Effector memory CD4-positive, alpha-beta T cell (primary cell): Measurements from ENCODE around the gene HYLS1.
"Not testable (repeated sequence)": the region's sequence is repeated elsewhere in the genome, so short reads cannot be mapped to it uniquely, and the experiment has no call there.

Experiments used
- DNase-seq, 3 donors: peaks; one replicate each; pipeline ENCODE4 v3.0.0-alpha.2; 2020
- H3K27ac ChIP-seq: 2 replicates; pipeline ENCODE4 v1.7.0; 2013; ENCODE audit warnings: mild to moderate bottlenecking, low read length, moderate library complexity; ENCODE audit not compliant: insufficient read depth, poor library complexity, severe bottlenecking
- H3K27me3 ChIP-seq: replicated peaks from 2 replicates; pipeline ENCODE4 v1.7.0; 2013; ENCODE audit warnings: mild to moderate bottlenecking, low read length; ENCODE audit not compliant: insufficient read depth, control insufficient read depth, poor library complexity, severe bottlenecking
- H3K36me3 ChIP-seq: 2 replicates; pipeline ENCODE4 v1.7.0; 2013; ENCODE audit warnings: mild to moderate bottlenecking, low read length, moderate library complexity; ENCODE audit not compliant: control insufficient read depth, insufficient read depth
- H3K4me1 ChIP-seq: 2 replicates; pipeline ENCODE4 v1.7.0; 2013; ENCODE audit warnings: low read length, mild to moderate bottlenecking; ENCODE audit not compliant: control insufficient read depth, insufficient read depth, poor library complexity, severe bottlenecking
- H3K4me3 ChIP-seq: 2 replicates; pipeline ENCODE4 v1.7.0; 2013; ENCODE audit warnings: low read length, low read depth, mild to moderate bottlenecking; ENCODE audit not compliant: insufficient read depth, poor library complexity, severe bottlenecking
- H3K9me3 ChIP-seq: 2 replicates; pipeline ENCODE4 v1.7.0; 2013; ENCODE audit warnings: mild to moderate bottlenecking, low read length, moderate library complexity; ENCODE audit not compliant: control insufficient read depth

Gene HYLS1

GRCh38 chr11:125902927-125903710 is 15.7 kb downstream of the HYLS1 start, which contains the start of gene PUS3:
Gene PUS3, minus strand, starts transcription at chr11:125903206. Its CDS starts 6,922 bp downstream, at chr11:125896284.
- peak; percentile 64 to 79 (median 75) for DNase-seq
- peaks cover 8% of the 10 kb centered on the region for H3K36me3 ChIP-seq
- peaks cover 22% of the 10 kb centered on the region for H3K27me3 ChIP-seq
- peaks cover 20% of the 10 kb centered on the region for H3K4me1 ChIP-seq
- H3K27ac ChIP-seq: peak within 1 kb of the TSS; percentile 79
- no peaks in the 10 kb centered on the region for H3K9me3 ChIP-seq
- peak within 1 kb of the TSS; percentile 98 for H3K4me3 ChIP-seq

GRCh38 chr11:125903711-125904659 is 16.5 kb downstream of the HYLS1 start, which contains the start of gene DDX25:
Gene DDX25, plus strand, starts transcription at chr11:125904508. Its CDS starts 10 bp downstream, at chr11:125904518.
- peaks cover 20% of the 10 kb centered on the region for H3K4me1 ChIP-seq
- peak in 1 of 3 donors; percentile 16 for DNase-seq
- H3K9me3 ChIP-seq: no peaks in the 10 kb centered on the region
- peaks cover 7% of the 10 kb centered on the region for H3K36me3 ChIP-seq
- H3K4me3 ChIP-seq: peak within 1 kb of the TSS; percentile 98
- H3K27ac ChIP-seq: no peak within 1 kb of the TSS
- peaks cover 22% of the 10 kb centered on the region for H3K27me3 ChIP-seq

- H3K4me3 ChIP-seq: peak overlapping the region; percentile 98
- H3K27me3 ChIP-seq: peaks cover 22% of the 10 kb centered on the region
- DNase-seq: no peak
- no peak overlapping the region for H3K27ac ChIP-seq
- H3K9me3 ChIP-seq: no peaks in the 10 kb centered on the region
- H3K4me1 ChIP-seq: peaks cover 20% of the 10 kb centered on the region
- no peaks in the 10 kb centered on the region for H3K36me3 ChIP-seq
Observed at GRCh38 chr11:125904678-125905077, 17.2 kb downstream of the HYLS1 start.

DNA sequence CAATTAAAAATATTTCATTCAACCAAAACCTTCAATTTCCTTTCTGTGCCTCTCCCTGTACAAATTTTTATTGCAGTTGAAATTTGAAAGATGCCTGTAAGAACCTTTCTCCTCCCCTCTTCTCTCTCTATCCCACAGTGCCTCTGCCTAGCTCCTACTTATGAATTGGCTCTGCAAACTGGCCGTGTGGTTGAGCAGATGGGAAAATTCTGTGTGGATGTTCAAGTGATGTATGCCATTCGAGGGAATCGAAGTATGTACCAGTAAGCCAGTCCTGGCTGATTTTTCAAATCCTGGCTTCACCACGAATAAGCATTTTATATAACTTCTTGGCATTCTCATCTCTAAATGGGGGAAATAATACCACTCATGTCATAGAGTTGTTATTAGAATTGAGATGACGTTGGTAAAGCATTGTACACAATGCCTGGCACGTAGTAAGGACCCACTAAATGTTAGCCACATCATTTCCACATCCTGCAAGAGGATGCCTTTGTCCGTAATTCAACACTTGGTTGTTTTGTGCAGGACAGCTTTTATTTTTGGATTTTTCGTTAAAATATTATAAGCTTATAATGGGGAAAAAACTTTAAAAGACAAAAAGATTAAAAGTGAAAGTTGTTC is 22.9 kb downstream of the HYLS1 start:
- peaks cover 17% of the 10 kb centered on the region for H3K27me3 ChIP-seq
- no peaks in the 10 kb centered on the region for H3K9me3 ChIP-seq
- no peaks in the 10 kb centered on the region for H3K4me1 ChIP-seq
- H3K27ac ChIP-seq: no peak overlapping the region
- no peak overlapping the region for H3K4me3 ChIP-seq
- no peaks in the 10 kb centered on the region for H3K36me3 ChIP-seq
- no peak for DNase-seq

DNA sequence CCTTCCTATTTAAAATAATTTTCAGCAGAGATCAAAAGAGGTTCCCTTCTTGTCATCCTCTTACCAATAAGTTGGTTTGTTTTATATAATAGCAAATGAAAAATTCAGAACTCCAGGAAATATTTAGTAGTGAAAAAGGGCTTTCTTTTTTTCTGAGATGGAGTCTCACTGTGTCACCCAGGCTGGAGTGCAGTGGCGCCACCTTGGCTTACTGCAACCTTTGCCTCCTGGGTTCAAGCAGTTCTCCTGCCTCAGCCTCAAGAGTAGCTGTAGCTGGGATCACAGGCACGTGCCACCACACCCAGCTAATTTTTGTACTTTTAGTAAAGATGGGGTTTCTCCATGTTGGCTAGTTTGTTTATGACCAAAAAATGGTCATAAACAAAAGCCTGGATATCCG is 27.1 kb downstream of the HYLS1 start:
- H3K4me3 ChIP-seq, DNase-seq, H3K27me3 ChIP-seq, H3K36me3 ChIP-seq, H3K27ac ChIP-seq, H3K4me1 ChIP-seq, H3K9me3 ChIP-seq: not testable (repeated sequence)

- H3K36me3 ChIP-seq: no peaks in the 10 kb centered on the region
Observed at GRCh38 chr11:125916683-125917347, 29.3 kb downstream of the HYLS1 start.

DNA sequence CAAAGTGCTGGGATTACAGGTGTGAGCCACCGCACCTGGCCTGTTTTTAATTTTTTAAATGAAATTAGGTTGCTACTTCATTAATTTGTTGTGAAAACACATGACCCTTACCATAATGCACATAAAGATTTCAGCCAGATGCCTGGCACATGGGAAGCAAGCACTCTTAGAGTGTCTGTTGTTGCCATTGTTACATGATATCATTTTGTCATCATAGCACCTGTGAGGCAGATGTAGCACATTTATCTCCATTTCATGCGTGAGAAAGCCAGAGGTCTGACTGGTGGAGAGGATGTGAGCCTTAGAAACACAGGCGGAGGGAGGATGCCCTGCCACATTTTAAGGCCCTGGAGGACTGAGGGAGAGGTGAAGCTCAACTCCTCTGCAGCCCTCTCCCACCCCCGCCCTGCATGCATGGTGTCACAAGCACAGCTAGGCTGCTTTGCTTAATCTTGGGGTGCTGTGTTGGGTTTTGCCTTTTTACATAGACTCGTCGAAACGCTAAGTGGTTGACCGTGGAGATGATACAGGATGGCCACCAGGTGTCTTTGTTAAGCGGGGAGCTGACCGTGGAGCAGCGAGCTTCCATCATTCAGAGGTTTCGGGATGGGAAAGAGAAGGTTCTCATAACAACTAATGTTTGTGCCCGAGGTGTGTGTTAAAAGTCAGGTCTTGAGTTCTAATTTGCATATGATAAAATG is 30.8 kb downstream of the HYLS1 start:
- no peaks in the 10 kb centered on the region for H3K36me3 ChIP-seq
- DNase-seq: no peak
- H3K4me1 ChIP-seq: no peaks in the 10 kb centered on the region
- H3K27me3 ChIP-seq: no peaks in the 10 kb centered on the region
- no peaks in the 10 kb centered on the region for H3K9me3 ChIP-seq
- H3K27ac ChIP-seq: no peak overlapping the region
- no peak overlapping the region for H3K4me3 ChIP-seq

More at GRCh38 chr11:125916683-125917347, 29.3 kb downstream of the HYLS1 start:
- Histone ChIP-seq H3K27me3 (no peaks in the 10 kb centered on the region), H3K4me1 (no peaks in the 10 kb centered on the region), H3K9me3 (no peaks in the 10 kb centered on the region), H3K27ac (no peak overlapping the region), H3K4me3 (no peak overlapping the region)
- DNase-seq: no peak

DNA sequence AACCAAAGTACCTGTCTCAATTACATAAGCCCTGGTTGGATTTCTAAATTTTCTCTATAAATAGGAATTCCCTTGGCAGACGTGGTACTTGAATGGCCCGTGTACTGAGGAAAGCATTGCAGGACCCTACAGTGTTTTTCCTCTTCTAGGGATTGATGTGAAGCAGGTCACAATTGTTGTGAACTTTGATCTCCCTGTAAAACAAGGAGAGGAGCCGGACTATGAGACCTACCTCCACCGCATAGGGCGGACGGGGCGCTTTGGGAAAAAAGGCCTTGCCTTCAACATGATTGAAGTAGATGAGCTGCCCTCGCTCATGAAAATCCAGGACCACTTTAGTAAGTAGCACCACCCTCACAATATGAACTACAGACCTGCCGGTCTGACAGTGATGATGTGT is 33.6 kb downstream of the HYLS1 start:
- Histone ChIP-seq H3K36me3 (no peaks in the 10 kb centered on the region), H3K27me3 (no peaks in the 10 kb centered on the region), H3K9me3 (no peaks in the 10 kb centered on the region), H3K4me3 (no peak overlapping the region), H3K27ac (no peak overlapping the region), H3K4me1 (no peaks in the 10 kb centered on the region)
- no peak for DNase-seq

- DNase-seq: no peak
- Histone ChIP-seq H3K4me3 (no peak overlapping the region), H3K36me3 (no peaks in the 10 kb centered on the region), H3K4me1 (no peaks in the 10 kb centered on the region), H3K27me3 (no peaks in the 10 kb centered on the region), H3K27ac (no peak overlapping the region), H3K9me3 (no peaks in the 10 kb centered on the region)
Observed at GRCh38 chr11:125922156-125922555, 34.7 kb downstream of the HYLS1 start.
